Dendritic cell treated with granulocyte-macrophage colony-stimulating factor and Interleukin-4, amounts not matched to agents 40 ng/mL and 50 ng/mL, for 4 days (primary cell): ENCODE results near the gene ZMYND19.
"Not testable (repeated sequence)": the region's sequence is repeated elsewhere in the genome, so short reads cannot be mapped to it uniquely, and the experiment has no call there.

Experiments used
- H3K27ac Mint-ChIP-seq: one replicate; pipeline ENCODE4 v1.8.0; 2022; ENCODE audit warnings: mild to moderate bottlenecking, mixed read lengths
- H3K27me3 Mint-ChIP-seq: one replicate; pipeline ENCODE4 v1.8.0; 2022; ENCODE audit warnings: mild to moderate bottlenecking, mixed read lengths
- H3K36me3 Mint-ChIP-seq: one replicate; pipeline ENCODE4 v1.8.0; 2022; ENCODE audit warnings: low read depth, mixed read lengths
- H3K4me1 Mint-ChIP-seq: one replicate; pipeline ENCODE4 v1.8.0; 2022; ENCODE audit warnings: low read depth, mixed read lengths
- H3K4me3 Mint-ChIP-seq: one replicate; pipeline ENCODE4 v1.8.0; 2022; ENCODE audit warnings: mild to moderate bottlenecking, moderate library complexity, mixed read lengths
- H3K9me3 Mint-ChIP-seq: one replicate; pipeline ENCODE4 v1.8.0; 2022; ENCODE audit warnings: mixed read lengths
- intact Hi-C: fragments of 100-400 bp; cut with micrococcal nuclease; formaldehyde crosslinking; loops from one replicate; pipeline ENCODE4 v1.15.0; 2022

ZMYND19 gene

DNA sequence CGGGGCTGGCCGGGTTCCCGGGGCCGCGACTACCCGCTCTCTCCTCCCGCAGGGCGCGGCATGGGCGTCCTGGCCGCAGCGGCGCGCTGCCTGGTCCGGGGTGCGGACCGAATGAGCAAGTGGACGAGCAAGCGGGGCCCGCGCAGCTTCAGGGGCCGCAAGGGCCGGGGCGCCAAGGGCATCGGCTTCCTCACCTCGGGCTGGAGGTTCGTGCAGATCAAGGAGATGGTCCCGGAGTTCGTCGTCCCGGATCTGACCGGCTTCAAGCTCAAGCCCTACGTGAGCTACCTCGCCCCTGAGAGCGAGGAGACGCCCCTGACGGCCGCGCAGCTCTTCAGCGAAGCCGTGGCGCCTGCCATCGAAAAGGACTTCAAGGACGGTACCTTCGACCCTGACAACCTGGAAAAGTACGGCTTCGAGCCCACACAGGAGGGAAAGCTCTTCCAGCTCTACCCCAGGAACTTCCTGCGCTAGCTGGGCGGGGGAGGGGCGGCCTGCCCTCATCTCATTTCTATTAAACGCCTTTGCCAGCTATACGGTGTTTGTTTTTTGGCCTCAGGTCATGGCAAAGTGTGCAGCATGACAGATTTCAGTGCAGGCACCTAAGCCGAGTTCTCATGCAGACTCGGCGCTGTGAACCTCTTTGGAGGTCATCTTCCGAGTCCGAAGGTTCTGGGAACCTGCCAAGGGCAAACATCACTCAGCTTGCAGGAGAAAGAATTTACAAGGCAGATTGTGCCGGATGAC is 38.1 kb downstream of the ZMYND19 start:
- peaks cover 28% of the 10 kb centered on the region for H3K4me1 Mint-ChIP-seq
- H3K4me3 Mint-ChIP-seq = peak overlapping the region; percentile 85
- peaks cover 3% of the 10 kb centered on the region for H3K27me3 Mint-ChIP-seq
- H3K27ac Mint-ChIP-seq = peak overlapping the region; percentile 85
- H3K9me3 Mint-ChIP-seq = no peaks in the 10 kb centered on the region
- H3K36me3 Mint-ChIP-seq = peaks cover 52% of the 10 kb centered on the region
- intact Hi-C loops = loop anchor here (5.0 kb wide), 1 partner anchor 40 kb away; the partner anchor contains the start of gene ZMYND19

DNA sequence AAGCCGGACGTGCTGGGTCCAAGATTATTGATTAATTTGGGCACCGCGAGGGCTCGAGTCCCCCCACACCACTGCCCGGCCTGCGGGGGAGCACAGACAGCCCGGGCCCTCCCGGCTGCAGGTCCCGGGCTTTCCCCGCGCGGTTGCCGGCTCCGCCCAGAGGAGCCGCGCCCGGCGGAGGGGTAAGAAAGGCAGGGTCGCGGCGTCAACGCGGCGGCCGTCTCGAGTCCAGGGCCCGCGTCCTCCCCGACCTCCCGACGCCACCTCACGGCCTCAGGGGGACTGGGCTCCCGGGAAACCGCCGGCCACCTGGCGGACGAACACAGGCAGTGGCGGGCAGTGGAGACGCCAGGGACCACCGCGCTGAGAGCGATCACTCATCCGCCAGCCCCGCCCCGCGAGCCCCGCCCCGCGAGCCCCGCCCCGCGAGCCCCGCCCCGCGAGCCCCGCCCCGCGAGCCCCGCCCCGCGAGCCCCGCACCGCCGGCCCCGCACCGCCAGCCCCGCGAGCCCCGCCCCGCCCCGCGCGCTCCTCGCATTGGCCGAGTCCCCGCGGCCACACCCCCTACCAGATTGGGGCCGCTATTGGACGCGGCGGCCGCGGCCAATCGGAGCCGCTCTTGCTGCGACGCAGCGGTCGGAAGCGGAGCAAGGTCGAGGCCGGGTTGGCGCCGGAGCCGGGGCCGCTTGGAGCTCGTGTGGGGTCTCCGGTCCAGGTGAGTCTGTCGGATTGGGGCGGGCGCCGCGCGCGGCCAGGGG is 38.9 kb downstream of the ZMYND19 start, which contains the start of gene MRPL41:
Gene MRPL41, plus strand, starts transcription at position 616 of the 758 bp plus-strand sequence. CDS start 203 bp downstream, outside the sequence.
- H3K27me3 Mint-ChIP-seq = peaks cover 3% of the 10 kb centered on the region
- H3K27ac Mint-ChIP-seq = peak within 1 kb of the TSS; percentile 85
- H3K9me3 Mint-ChIP-seq = no peaks in the 10 kb centered on the region
- H3K4me3 Mint-ChIP-seq = peak within 1 kb of the TSS; percentile 85
- peaks cover 45% of the 10 kb centered on the region for H3K36me3 Mint-ChIP-seq
- intact Hi-C loops = loop anchor here (5.0 kb wide), 1 partner anchor 41 kb away; the partner anchor contains the start of gene ZMYND19
- H3K4me1 Mint-ChIP-seq = peaks cover 28% of the 10 kb centered on the region

DNA sequence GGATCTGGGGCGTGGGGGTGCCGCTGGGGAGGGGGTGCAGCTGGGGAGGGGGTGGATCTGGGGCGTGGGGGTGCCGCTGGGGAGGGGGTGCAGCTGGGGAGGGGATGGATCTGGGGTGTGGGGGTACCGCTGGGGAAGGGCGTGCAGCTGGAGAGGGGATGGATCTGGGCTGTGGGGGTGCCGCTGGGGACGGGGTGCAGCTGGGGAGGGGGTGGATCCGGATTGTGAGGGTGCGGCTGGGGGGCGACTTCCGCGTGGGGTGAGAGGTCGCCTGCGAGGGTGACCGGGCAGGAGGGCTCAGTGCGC is 39.4 kb downstream of the ZMYND19 start:
- intact Hi-C loops = loop anchor here (5.0 kb wide), 1 partner anchor 41 kb away; the partner anchor contains the start of gene ZMYND19
- Mint-ChIP-seq H3K36me3 (peaks cover 39% of the 10 kb centered on the region), H3K4me1 (peaks cover 28% of the 10 kb centered on the region), H3K27ac (peak overlapping the region; percentile 85), H3K4me3 (peak overlapping the region; percentile 73)
- H3K27me3 Mint-ChIP-seq, H3K9me3 Mint-ChIP-seq: not testable (repeated sequence)

DNA sequence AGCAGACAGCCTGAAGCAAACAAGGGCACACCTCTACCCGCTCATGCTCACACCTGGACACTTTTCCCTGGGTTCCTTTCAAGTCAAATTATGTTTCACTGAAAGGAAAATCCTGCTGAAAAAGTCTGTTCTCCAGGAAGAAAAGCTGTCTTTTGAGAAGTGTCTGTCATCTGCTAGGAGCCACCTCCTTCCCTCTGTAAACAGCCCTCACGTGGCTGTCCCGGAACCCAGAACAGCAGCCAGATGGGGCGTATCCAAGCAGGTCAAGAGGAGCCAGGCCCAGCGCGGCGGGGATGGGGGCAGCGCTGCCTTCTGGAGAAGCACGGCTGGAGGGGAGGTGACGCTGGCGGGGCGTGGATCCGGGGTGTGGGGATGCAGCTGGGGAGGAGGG is 40.1 kb downstream of the ZMYND19 start, which contains the start of gene PNPLA7:
Gene PNPLA7, minus strand, starts transcription at position 172 of the 391 bp plus-strand sequence. CDS start 205 bp downstream, outside the sequence.
- Mint-ChIP-seq H3K27ac (peak within 1 kb of the TSS; percentile 85), H3K4me1 (peaks cover 28% of the 10 kb centered on the region), H3K27me3 (peaks cover 3% of the 10 kb centered on the region), H3K36me3 (peaks cover 32% of the 10 kb centered on the region), H3K4me3 (peak within 1 kb of the TSS; percentile 90), H3K9me3 (no peaks in the 10 kb centered on the region)
- intact Hi-C loops = loop anchor here (5.0 kb wide), 1 partner anchor 42 kb away; the partner anchor contains the start of gene ZMYND19

DNA sequence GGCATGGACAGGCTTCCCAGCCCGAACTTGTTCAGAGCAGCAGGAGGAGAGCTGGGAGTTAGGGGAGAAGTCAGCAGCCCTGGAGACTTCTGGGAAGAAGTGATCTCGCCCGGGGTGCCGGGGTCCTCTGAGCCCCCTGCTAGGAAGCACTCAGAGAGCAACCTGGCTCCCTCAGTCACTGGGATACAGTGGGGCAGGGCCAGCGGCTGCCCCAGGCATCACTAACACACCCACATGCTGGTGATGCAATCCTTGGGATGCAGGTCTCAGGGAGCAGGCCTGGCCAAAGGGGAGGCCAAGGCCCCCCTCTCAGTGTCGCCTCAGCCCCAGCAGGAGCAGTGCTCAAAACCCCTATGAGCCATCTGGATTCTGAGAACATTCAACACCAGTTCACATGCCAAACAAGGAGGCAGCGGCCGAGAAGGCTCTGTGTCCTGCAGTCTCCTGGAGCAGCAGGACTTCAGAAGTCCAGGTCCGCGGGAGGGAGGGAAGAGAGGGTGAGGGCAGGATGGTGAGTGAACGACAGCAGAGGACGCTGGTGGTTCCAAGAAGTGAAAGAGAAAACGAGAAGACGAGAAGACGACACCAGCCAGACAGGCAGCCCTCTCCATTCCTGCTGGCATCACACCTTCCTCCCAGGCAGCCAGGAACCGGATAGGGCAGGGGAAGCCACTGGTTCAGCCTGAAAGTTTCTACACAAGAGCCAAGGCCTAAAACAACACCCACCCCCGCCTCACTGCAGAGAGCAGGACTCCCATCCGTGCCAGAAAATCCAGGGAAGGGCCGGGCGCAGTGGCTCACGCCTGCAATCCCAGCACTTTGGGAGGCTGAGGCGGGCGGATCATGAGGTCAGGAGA is 42.4 kb downstream of the ZMYND19 start:
- Mint-ChIP-seq H3K4me3 (no peak overlapping the region), H3K36me3 (peaks cover 24% of the 10 kb centered on the region), H3K9me3 (no peaks in the 10 kb centered on the region), H3K27me3 (peaks cover 3% of the 10 kb centered on the region), H3K27ac (peak overlapping the region; percentile 27), H3K4me1 (peaks cover 33% of the 10 kb centered on the region)
- intact Hi-C loops = no loop called here

DNA sequence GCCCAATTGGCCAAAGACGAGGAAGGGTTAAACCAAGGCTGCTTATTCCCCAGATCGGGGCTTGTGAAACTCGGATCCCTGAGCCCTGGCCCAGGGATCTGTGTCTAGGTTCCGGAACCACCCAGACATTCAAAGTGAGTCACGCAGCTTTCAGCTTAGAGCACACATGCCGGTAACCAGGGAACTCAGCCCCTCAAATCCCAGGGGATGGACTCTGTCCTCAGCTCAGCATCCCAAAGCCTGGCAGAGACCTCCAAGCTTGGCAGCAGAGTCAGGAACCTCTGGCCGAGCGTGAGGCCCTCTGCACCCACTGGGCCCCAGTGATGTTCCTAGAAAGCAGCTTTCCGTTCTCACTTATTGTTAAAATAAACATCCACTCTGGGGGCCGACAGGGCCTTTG is 45.2 kb downstream of the ZMYND19 start:
- Mint-ChIP-seq H3K36me3 (peaks cover 12% of the 10 kb centered on the region), H3K27me3 (peaks cover 3% of the 10 kb centered on the region), H3K27ac (no peak overlapping the region), H3K4me3 (no peak overlapping the region), H3K4me1 (peaks cover 24% of the 10 kb centered on the region), H3K9me3 (no peaks in the 10 kb centered on the region)
- intact Hi-C loops = no loop called here

DNA sequence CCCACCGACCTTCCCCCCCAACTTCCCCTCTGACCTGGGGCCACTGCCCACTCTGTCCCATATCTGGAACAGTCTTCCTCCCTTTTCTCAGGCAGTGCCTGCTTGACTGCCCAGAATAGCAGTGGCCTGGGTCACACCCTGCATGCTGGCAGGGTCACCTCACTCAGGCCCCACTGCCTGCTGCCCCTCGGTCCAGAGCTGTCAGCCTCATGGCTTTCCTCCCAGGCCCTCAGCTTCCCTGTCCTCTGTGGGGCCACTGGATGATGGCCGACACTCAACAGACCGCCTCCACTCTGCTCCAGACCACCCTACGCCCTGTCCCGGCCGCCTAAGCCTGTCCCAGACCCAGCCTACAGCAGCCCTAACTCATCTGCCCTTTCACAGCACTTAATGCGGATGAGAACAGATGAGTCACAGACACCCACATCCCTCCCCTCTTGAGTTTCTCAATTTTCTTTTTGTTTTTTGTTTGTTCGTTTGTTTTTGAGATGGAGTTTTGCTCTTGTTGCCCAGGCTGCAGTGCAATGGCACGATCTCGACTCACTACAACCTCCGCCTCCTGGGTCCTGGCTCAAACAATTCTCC is 46.0 kb downstream of the ZMYND19 start:
- intact Hi-C loops = no loop called here
- Mint-ChIP-seq H3K9me3 (no peaks in the 10 kb centered on the region), H3K27ac (peak overlapping the region; percentile 1), H3K27me3 (peaks cover 3% of the 10 kb centered on the region), H3K4me3 (no peak overlapping the region), H3K36me3 (peaks cover 11% of the 10 kb centered on the region), H3K4me1 (peaks cover 16% of the 10 kb centered on the region)

DNA sequence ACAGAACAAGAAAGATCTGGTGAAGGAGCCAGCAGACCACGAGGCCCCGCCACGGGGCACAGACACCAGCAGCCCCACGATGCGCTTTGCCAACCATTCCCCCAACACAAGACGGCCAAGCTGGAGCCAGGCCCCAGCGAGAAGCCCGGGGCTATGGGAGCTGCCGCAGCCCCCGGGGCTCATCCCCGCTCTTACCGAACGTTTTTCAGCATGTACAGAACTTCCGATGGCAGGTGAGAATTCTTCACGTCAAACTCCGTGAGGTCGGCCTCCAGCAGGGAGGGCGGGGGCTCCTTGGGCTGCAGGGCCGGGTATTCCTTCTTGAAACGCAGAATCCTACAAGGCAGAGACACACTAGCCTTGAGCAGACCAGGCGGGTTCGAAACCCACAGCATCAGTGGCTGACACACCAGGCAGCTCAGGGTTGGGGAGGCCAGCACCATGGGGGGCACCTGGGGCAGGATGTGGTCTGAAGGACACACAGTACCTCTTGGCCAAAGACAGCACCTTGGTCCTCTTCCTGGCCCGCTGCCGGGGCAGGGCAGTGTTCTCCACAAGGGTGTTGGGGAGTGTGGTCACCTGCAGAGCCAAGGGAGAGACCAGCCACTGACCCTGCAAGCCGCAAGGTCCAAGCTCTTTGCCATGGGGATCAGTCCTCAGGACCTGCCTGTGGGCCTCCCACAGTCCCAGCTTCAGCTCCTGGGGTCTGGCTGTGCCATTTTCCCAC is 46.9 kb downstream of the ZMYND19 start:
- Mint-ChIP-seq H3K4me1 (peaks cover 11% of the 10 kb centered on the region), H3K4me3 (no peak overlapping the region), H3K36me3 (peaks cover 11% of the 10 kb centered on the region), H3K9me3 (no peaks in the 10 kb centered on the region), H3K27ac (no peak overlapping the region), H3K27me3 (peaks cover 3% of the 10 kb centered on the region)
- intact Hi-C loops = no loop called here

DNA sequence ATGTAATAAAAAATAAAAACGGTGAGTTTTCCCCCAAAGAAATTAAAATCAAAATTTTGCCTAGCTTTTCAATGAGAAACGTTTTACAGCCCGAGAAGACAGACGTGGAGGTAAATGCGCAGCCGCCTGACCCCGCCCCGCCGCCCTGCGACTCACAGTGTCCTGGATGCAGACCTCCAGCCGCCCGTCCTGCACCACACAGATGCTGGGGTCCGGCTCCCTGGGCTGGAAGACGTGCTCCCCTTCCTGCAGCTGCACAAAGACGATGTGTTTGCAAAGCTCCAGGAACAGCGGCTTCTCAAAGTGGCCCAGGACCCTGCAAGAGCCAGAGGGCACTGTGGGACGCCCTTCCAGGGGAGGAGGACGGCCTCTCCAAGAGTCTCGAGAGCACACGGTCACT is 47.8 kb downstream of the ZMYND19 start:
- Mint-ChIP-seq H3K27ac (no peak overlapping the region), H3K4me3 (no peak overlapping the region), H3K4me1 (peaks cover 7% of the 10 kb centered on the region), H3K9me3 (no peaks in the 10 kb centered on the region), H3K36me3 (peaks cover 11% of the 10 kb centered on the region), H3K27me3 (no peaks in the 10 kb centered on the region)
- intact Hi-C loops = no loop called here

DNA sequence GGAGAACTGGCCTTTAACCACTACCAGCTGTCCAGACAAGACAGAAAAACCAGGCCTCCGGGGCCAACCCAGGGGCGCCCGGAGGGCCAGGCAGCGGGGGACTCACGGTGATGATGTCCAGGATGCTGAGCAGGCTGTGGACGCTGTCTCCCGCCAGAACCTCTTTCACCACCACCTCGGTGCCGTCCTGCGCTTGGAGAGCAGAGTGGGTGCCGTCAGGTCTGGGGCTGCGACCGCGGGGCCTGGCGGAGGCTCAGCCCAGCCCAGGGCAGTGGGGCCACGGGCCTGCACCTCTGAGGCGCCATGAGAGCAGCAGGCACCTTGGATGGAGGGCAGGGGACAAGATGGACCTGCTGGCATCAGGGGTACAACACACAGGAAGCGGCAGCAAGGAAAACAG is 49.8 kb downstream of the ZMYND19 start:
- H3K27ac Mint-ChIP-seq = no peak overlapping the region
- H3K9me3 Mint-ChIP-seq = no peaks in the 10 kb centered on the region
- intact Hi-C loops = no loop called here
- no peak overlapping the region for H3K4me3 Mint-ChIP-seq
- H3K36me3 Mint-ChIP-seq = peaks cover 21% of the 10 kb centered on the region
- H3K4me1 Mint-ChIP-seq = peaks cover 20% of the 10 kb centered on the region
- no peaks in the 10 kb centered on the region for H3K27me3 Mint-ChIP-seq

DNA sequence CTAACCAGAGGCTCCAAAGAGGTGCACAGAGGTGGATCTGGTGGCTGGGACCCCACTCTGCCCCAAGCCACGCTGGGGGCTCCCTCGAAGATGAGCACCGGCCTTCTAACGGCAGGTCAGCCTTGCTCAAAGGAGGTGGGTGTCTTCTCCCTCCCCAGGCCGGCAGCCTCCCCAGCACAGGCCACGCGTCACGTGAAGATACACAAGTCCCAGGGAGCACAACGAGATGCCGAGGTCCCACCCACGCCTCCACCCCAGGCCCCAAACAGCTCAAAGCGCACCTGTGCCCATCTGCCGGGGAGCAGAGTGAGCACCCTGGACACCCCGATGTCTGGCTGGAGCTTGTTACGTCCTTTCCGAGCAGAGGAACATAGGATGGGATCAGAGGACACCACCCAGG is 52.3 kb downstream of the ZMYND19 start:
- intact Hi-C loops = no loop called here

DNA sequence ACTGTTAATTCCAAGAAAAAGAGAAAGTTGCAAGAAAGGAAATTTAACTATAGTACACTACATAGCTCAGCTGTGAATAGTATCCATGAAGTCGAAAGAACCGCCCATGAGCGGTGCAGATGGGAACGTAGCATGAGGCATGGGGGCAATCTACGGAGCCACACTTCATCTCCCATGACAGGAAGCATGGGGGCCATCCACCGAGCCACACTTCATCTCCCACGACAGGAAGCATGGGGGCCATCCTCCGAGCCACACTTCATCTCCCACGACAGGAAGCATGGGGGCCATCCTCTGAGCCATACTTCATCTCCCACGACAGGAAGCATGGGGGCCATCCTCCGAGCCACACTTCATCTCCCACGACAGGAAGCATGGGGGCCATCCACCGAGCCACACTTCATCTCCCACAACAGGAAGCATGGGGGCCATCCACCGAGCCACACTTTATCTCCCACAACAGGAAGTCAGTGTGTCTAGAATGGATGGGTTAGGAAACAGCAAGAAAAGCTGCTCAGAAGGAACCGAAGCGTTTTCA is 53.6 kb downstream of the ZMYND19 start:
- H3K36me3 Mint-ChIP-seq = peaks cover 10% of the 10 kb centered on the region
- peaks cover 13% of the 10 kb centered on the region for H3K27me3 Mint-ChIP-seq
- H3K9me3 Mint-ChIP-seq, H3K27ac Mint-ChIP-seq, H3K4me3 Mint-ChIP-seq, intact Hi-C loops: not testable (repeated sequence)
- H3K4me1 Mint-ChIP-seq = peaks cover 20% of the 10 kb centered on the region

More for the DNA sequence above, 52.3 kb downstream of the ZMYND19 start:
- H3K27me3 Mint-ChIP-seq = peaks cover 6% of the 10 kb centered on the region
- peaks cover 20% of the 10 kb centered on the region for H3K4me1 Mint-ChIP-seq
- H3K27ac Mint-ChIP-seq = no peak overlapping the region
- peaks cover 17% of the 10 kb centered on the region for H3K36me3 Mint-ChIP-seq
- H3K9me3 Mint-ChIP-seq = no peaks in the 10 kb centered on the region
- H3K4me3 Mint-ChIP-seq = no peak overlapping the region

DNA sequence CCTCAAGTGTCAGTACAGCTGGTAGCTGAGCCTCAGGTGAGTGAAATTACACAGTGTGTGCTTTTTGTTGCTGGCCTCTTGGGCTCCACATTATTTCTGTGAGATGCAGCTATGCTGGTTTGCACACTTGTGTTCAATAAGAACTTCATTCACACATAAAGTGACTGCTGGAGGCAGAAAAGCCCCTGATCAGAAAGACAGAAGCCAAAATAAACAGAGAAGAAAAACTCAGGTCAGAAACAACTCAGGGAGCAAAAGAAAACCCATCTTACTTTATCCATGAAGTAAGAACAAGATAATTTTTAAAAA is 55.2 kb downstream of the ZMYND19 start:
- Mint-ChIP-seq H3K4me1 (peaks cover 36% of the 10 kb centered on the region), H3K27me3 (peaks cover 14% of the 10 kb centered on the region), H3K36me3 (peaks cover 10% of the 10 kb centered on the region), H3K27ac (no peak overlapping the region), H3K4me3 (no peak overlapping the region), H3K9me3 (no peaks in the 10 kb centered on the region)
- intact Hi-C loops = no loop called here
